Glutamatergic neuron (in vitro differentiated cells): ENCODE data around the gene ADAMTS6. TPM values are rescaled to one million over a fixed set of nuclear protein-coding genes. Genes with fewer than 3 reads are reported as not detected.

ENCODE experiments used
- DNase-seq: peaks from one replicate; pipeline ENCODE4 v3.0.0; 2022
- H3K27ac Mint-ChIP-seq: one replicate; pipeline ENCODE4 v1.8.0; 2020; ENCODE audit warnings: mild to moderate bottlenecking, mixed read lengths, inconsistent platforms; ENCODE audit not compliant: unreplicated experiment
- H3K27me3 Mint-ChIP-seq: one replicate; pipeline ENCODE4 v1.8.0; 2020; ENCODE audit warnings: mild to moderate bottlenecking, moderate library complexity, mixed read lengths, inconsistent platforms; ENCODE audit not compliant: unreplicated experiment
- H3K36me3 Mint-ChIP-seq: one replicate; pipeline ENCODE4 v1.8.0; 2020; ENCODE audit warnings: mild to moderate bottlenecking, mixed read lengths, inconsistent platforms; ENCODE audit not compliant: unreplicated experiment
- H3K4me1 Mint-ChIP-seq: one replicate; pipeline ENCODE4 v1.8.0; 2020; ENCODE audit warnings: mild to moderate bottlenecking, low read depth, mixed read lengths, inconsistent platforms; ENCODE audit not compliant: unreplicated experiment
- H3K4me3 Mint-ChIP-seq: one replicate; pipeline ENCODE4 v1.8.0; 2020; ENCODE audit warnings: mild to moderate bottlenecking, mixed read lengths, inconsistent platforms; ENCODE audit not compliant: unreplicated experiment
- H3K9me3 Mint-ChIP-seq: one replicate; pipeline ENCODE4 v1.8.0; 2020; ENCODE audit warnings: mild to moderate bottlenecking, moderate library complexity, mixed read lengths, inconsistent platforms; ENCODE audit not compliant: unreplicated experiment
- total RNA-seq: library from RNA; stranded (reverse); fragmentation: NEBNext Ultra II Directional; extraction: Animal tissue kit (Norgen Biotek cat#: 25700); gene quantifications from one replicate; pipeline ENCODE4 v1.2.1, GENCODE V29; 2021; ENCODE audit not compliant: unreplicated experiment
- TF ChIP-seq, protein P1 (sequence below): fragments of 200-600 bp; sonication (generic); IDR thresholded peaks from one replicate; pipeline ENCODE4 v1.5.0; 2021; ENCODE audit not compliant: partially characterized antibody, unreplicated experiment

The ADAMTS6 gene
- total RNA-seq, 1 donor from 2014 or later, result 2.1 TPM

GRCh38 chr5:65412842-65413241 lies 68.9 kb downstream of the ADAMTS6 start:
- H3K9me3 Mint-ChIP-seq, result no peaks in the 10 kb centered on the region
- TF ChIP-seq, protein P1, sequence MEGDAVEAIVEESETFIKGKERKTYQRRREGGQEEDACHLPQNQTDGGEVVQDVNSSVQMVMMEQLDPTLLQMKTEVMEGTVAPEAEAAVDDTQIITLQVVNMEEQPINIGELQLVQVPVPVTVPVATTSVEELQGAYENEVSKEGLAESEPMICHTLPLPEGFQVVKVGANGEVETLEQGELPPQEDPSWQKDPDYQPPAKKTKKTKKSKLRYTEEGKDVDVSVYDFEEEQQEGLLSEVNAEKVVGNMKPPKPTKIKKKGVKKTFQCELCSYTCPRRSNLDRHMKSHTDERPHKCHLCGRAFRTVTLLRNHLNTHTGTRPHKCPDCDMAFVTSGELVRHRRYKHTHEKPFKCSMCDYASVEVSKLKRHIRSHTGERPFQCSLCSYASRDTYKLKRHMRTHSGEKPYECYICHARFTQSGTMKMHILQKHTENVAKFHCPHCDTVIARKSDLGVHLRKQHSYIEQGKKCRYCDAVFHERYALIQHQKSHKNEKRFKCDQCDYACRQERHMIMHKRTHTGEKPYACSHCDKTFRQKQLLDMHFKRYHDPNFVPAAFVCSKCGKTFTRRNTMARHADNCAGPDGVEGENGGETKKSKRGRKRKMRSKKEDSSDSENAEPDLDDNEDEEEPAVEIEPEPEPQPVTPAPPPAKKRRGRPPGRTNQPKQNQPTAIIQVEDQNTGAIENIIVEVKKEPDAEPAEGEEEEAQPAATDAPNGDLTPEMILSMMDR, result no peak
- H3K36me3 Mint-ChIP-seq, result peaks cover 9% of the 10 kb centered on the region
- no peak for DNase-seq
- H3K27me3 Mint-ChIP-seq, result no peaks in the 10 kb centered on the region
- no peak overlapping the region for H3K4me3 Mint-ChIP-seq
- no peak overlapping the region for H3K27ac Mint-ChIP-seq
- no peaks in the 10 kb centered on the region for H3K4me1 Mint-ChIP-seq

DNA sequence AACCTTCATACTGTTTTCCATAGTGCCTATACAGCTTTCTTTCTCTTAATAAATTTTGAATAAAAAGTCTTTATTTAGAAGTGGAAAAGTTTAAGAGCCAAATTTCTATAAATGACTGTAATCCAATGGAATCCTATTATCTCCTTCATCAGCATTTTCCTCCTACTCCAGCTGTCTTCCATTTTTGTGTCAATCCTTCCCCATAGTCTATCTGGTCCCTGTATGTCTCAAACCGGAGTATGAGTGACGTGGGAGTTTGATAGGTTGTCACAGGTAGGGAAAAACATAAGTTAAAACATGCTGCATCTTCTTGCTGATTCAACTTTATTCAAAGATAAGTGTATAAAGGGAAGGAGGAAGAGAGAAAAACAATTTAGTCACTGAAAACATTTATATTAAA lies 70.4 kb downstream of the ADAMTS6 start:
- Mint-ChIP-seq H3K9me3 (no peaks in the 10 kb centered on the region), H3K36me3 (no peaks in the 10 kb centered on the region), H3K4me3 (no peak overlapping the region), H3K4me1 (no peaks in the 10 kb centered on the region), H3K27ac (no peak overlapping the region), H3K27me3 (no peaks in the 10 kb centered on the region)
- DNase-seq, result no peak
- TF ChIP-seq, protein P1, result no peak

DNA sequence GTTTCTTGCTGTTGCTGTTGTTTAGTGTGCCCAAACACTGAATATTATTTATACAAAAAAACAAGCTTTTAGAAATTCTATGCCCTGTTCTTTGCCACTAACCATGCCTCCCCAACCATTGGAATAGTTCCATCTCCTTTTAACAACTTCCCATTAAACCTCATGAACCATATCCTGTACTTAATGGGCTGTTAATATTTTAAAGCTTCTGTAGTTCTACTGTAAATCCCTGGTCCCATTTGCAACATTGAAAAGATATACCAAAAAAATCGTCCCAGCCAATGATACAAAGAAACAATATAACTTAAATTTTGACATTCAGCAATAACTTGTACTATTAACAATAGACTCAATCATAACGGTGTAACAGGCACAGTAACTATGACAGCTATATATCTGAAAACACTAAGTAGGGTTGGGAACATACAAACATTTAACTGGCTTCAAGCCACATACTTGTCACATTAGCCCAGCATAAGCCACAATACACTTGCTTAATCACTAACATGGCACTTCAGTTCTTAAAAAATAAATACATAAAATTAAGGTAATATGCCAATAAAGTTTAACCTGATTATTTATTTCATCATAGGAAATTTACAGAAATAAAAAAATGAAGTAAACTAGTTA lies 86.1 kb downstream of the ADAMTS6 start:
- peaks cover 2% of the 10 kb centered on the region for H3K9me3 Mint-ChIP-seq

DNA sequence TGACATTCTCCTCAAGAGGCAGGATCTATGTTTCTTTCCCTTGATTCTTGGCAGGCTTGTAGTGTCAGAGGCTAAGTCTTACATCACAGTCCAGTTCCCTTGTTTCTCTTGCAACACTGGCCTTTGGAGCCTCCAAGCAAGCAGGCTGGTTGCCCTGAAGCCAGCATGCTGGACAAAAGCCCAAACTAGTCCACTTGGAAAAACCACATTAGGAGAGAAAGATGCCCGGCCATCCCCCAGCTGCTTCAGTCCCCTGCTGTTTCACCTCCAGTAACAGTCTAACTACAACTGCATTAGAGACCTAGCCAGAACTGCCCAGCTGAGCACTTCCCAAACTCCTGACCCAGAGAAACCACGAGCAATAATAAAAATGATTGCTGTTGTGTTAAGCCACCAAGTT lies 87.6 kb downstream of the ADAMTS6 start:
- no peak overlapping the region for H3K27ac Mint-ChIP-seq
- TF ChIP-seq, protein P1, result no peak
- H3K9me3 Mint-ChIP-seq, result peaks cover 2% of the 10 kb centered on the region
- H3K4me1 Mint-ChIP-seq, result peaks cover 2% of the 10 kb centered on the region
- H3K4me3 Mint-ChIP-seq, result no peak overlapping the region
- no peaks in the 10 kb centered on the region for H3K36me3 Mint-ChIP-seq
- DNase-seq, result peak; percentile 21
- peaks cover 2% of the 10 kb centered on the region for H3K27me3 Mint-ChIP-seq

More for the DNA sequence above, 86.1 kb downstream of the ADAMTS6 start:
- Mint-ChIP-seq H3K4me1 (peaks cover 2% of the 10 kb centered on the region), H3K4me3 (no peak overlapping the region), H3K27me3 (no peaks in the 10 kb centered on the region), H3K36me3 (no peaks in the 10 kb centered on the region), H3K27ac (no peak overlapping the region)
- DNase-seq, result no peak
- TF ChIP-seq, protein P1, result no peak

DNA sequence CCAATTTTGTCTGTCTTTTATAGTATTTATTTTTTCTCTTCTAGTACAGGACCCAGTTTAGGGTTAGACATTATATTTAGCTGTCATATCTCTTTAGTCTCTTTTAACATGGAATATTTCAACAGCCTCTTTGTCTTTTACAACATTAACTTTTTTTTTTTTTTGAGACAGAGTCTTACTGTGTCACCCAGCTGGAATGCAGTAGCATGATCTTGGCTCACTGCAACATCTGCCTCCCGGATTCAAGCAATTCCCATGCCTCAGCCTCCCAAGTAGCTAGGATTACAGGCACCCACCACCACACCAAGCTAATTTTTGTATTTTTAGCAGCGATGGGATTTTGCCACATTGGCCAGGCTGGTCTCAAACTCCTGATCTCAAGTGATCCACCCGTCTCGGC lies 90.1 kb downstream of the ADAMTS6 start:
- Mint-ChIP-seq H3K36me3 (no peaks in the 10 kb centered on the region), H3K27me3 (peaks cover 2% of the 10 kb centered on the region), H3K27ac (no peak overlapping the region), H3K4me1 (peaks cover 2% of the 10 kb centered on the region), H3K9me3 (peaks cover 2% of the 10 kb centered on the region), H3K4me3 (no peak overlapping the region)
- TF ChIP-seq, protein P1, result no peak
- no peak for DNase-seq
